OCI-LY7 (cell line): Measurements from ENCODE around the gene SERINC2. TPM values are rescaled to one million over a fixed set of nuclear protein-coding genes. Genes with fewer than 3 reads are reported as not detected.

Source experiments
- BruUV-seq: library from RNA; stranded (reverse); fragments of 400-500 nt; replicated peaks from 2 replicates; lab custom pipeline; 2021; lab: Mats Ljungman, UMichigan
- CTCF ChIA-PET: fragments of 300-600 bp; sonication (Branson Sonifier 250); formaldehyde crosslinking; loops from one replicate; lab custom pipeline; 2022; ENCODE audit warnings: antibody characterized with exemption; ENCODE audit not compliant: unreplicated experiment; lab: Charles Lee
- POLR2A ChIA-PET: fragments of 300-600 bp; sonication (Branson Sonifier 250); formaldehyde crosslinking; loops from one replicate; lab custom pipeline; 2022; ENCODE audit warnings: antibody characterized with exemption; lab: Charles Lee
- DNase-seq: peaks from one replicate; pipeline ENCODE4 v3.0.0-alpha.2; 2015; ENCODE audit warnings: low spot score
- H2AFZ ChIP-seq: fragments of 200-600 bp; sonication (generic), shearing (Covaris generic); 2 replicates; pipeline ENCODE4 v1.6.1; 2014; ENCODE audit warnings: mild to moderate bottlenecking, antibody characterized with exemption, low read length, moderate library complexity
- H3K27ac ChIP-seq: fragments of 200-600 bp; sonication (generic); 2 replicates; pipeline ENCODE4 v1.5.1; 2014; ENCODE audit warnings: mixed run types, low read depth, mild to moderate bottlenecking, moderate library complexity, low read length, inconsistent platforms; ENCODE audit not compliant: poor library complexity, severe bottlenecking
- H3K36me3 ChIP-seq: fragments of 200-600 bp; sonication (generic); 2 replicates; pipeline ENCODE4 v1.6.1; 2014; ENCODE audit warnings: mild to moderate bottlenecking, antibody characterized with exemption, low read length, moderate library complexity, mixed read lengths; ENCODE audit not compliant: insufficient read depth
- H3K4me1 ChIP-seq: fragments of 200-600 bp; sonication (generic); 2 replicates; pipeline ENCODE4 v1.5.1; 2014; ENCODE audit warnings: mild to moderate bottlenecking, low read length; ENCODE audit not compliant: insufficient read depth, poor library complexity, severe bottlenecking
- H3K4me2 ChIP-seq: fragments of 200-600 bp; sonication (generic); 2 replicates; pipeline ENCODE4 v1.6.1; 2014; ENCODE audit warnings: mild to moderate bottlenecking, low read length
- H3K4me3 ChIP-seq: fragments of 200-600 bp; sonication (generic); 2 replicates; pipeline ENCODE4 v1.5.1; 2014; ENCODE audit warnings: mild to moderate bottlenecking, low read depth, low read length; ENCODE audit not compliant: poor library complexity, severe bottlenecking
- H3K79me2 ChIP-seq: fragments of 200-600 bp; sonication (generic); 2 replicates; pipeline ENCODE4 v1.6.1; 2016; ENCODE audit warnings: low read depth, mild to moderate bottlenecking, low read length, moderate library complexity, mixed read lengths; ENCODE audit not compliant: insufficient read depth
- H3K9me2 ChIP-seq: fragments of 200-600 bp; sonication (generic); 2 replicates; pipeline ENCODE4 v1.6.1; 2016; ENCODE audit warnings: mild to moderate bottlenecking, low read length, mixed read lengths; ENCODE audit not compliant: insufficient read depth
- H3K9me3 ChIP-seq: fragments of 200-600 bp; sonication (generic); 2 replicates; pipeline ENCODE4 v1.6.1; 2014; ENCODE audit warnings: mild to moderate bottlenecking, mixed run types, low read length, mixed read lengths
- H4K20me1 ChIP-seq: fragments of 200-600 bp; sonication (generic); 2 replicates; pipeline ENCODE4 v1.6.1; 2014; ENCODE audit warnings: mild to moderate bottlenecking, antibody characterized with exemption, low read length, moderate library complexity, mixed read lengths; ENCODE audit not compliant: insufficient read depth
- CTCF ChIP-seq: fragments of 200-600 bp; sonication (generic); conservative IDR thresholded peaks from 2 replicates; pipeline ENCODE4 v1.5.1; 2014; ENCODE audit warnings: mild to moderate bottlenecking, antibody characterized with exemption, low read length, moderate library complexity, mixed read lengths
- EZH2phosphoT487 ChIP-seq: fragments of 200-600 bp; sonication (generic); IDR thresholded peaks from 2 replicates; pipeline ENCODE4 v1.6.1; 2018; ENCODE audit warnings: low read depth, borderline replicate concordance, mild to moderate bottlenecking, mixed run types, antibody characterized with exemption, low read length, moderate library complexity, mixed read lengths
- intact Hi-C: fragments of 100-400 bp; cut with micrococcal nuclease; formaldehyde crosslinking; loops from one replicate; pipeline ENCODE4 v1.10.0; 2022; ENCODE audit not compliant: unreplicated experiment
- total RNA-seq, 2 experiments: library from RNA; depleted of rRNA in 1 of 2; stranded (reverse); fragments of >200 nt in 1 of 2; shearing (Covaris generic) in 1 of 2; gene quantifications; 2 replicates each; pipeline ENCODE4 v1.2.3, GENCODE V29; 2014 to 2022

The SERINC2 gene
- total RNA-seq, 2 experiments from 2014 or later: 3.5 to 11.1 TPM

GRCh38 chr1:31396633-31397351 is 16.2 kb upstream of the SERINC2 start:
- H3K9me3 ChIP-seq: no peaks in the 10 kb centered on the region
- H3K9me2 ChIP-seq: no peaks in the 10 kb centered on the region
- H3K79me2 ChIP-seq: no peaks in the 10 kb centered on the region
- ChIA-PET CTCF (interaction anchor here (0.9 to 3.5 kb wide), 2 partner anchors 23 to 152 kb away, joined by 3 to 23 read pairs; no protein-coding TSS in a partner anchor), POLR2A (interaction anchor here (0.6 kb wide), 1 partner anchor 421 kb away, joined by 5 read pairs; no protein-coding TSS in a partner anchor)
- H4K20me1 ChIP-seq: no peaks in the 10 kb centered on the region
- no peaks in the 10 kb centered on the region for H3K36me3 ChIP-seq
- BruUV-seq: no TSS peak
- intact Hi-C loops: loop anchor here (1.0 kb wide), 1 partner anchor 27 kb away; no protein-coding TSS in a partner anchor
- H2AFZ ChIP-seq: no peak overlapping the region
- H3K4me1 ChIP-seq: peaks cover 14% of the 10 kb centered on the region
- no peak overlapping the region for H3K27ac ChIP-seq
- DNase-seq: peak; percentile 26
- H3K4me2 ChIP-seq: no peak overlapping the region
- H3K4me3 ChIP-seq: no peak overlapping the region
- peak; percentile 77 for TF ChIP-seq CTCF
- no peak for TF ChIP-seq EZH2phosphoT487

- Histone ChIP-seq H3K4me2 (no peak overlapping the region), H3K9me3 (no peaks in the 10 kb centered on the region), H3K36me3 (no peaks in the 10 kb centered on the region), H3K4me3 (no peak overlapping the region), H3K4me1 (peaks cover 14% of the 10 kb centered on the region), H3K79me2 (no peaks in the 10 kb centered on the region), H2AFZ (no peak overlapping the region), H4K20me1 (no peaks in the 10 kb centered on the region), H3K9me2 (no peaks in the 10 kb centered on the region), H3K27ac (no peak overlapping the region)
- intact Hi-C loops: no loop called here
- CTCF ChIA-PET: interaction anchor here (0.9 kb wide), 1 partner anchor 22 kb away, joined by 3 read pairs; no protein-coding TSS in a partner anchor
- TF ChIP-seq EZH2phosphoT487 (no peak), CTCF (no peak)
- DNase-seq: no peak
- POLR2A ChIA-PET: interaction anchor here (0.6 kb wide), 1 partner anchor 422 kb away, joined by 5 read pairs; no protein-coding TSS in a partner anchor
- BruUV-seq: no TSS peak
Observed at GRCh38 chr1:31397360-31398095, 15.5 kb upstream of the SERINC2 start.
